ENCODE measurements around the gene HSPA4.

- TF ChIP-seq RAD21 (IDR thresholded peaks at IDR 0.05; ENCODE audit: low read length) (no peak), CTCF (conservative IDR thresholded peaks at IDR 0.05; ENCODE audit: low read depth, low read length) (no peak), NFE2L2 (IDR thresholded peaks at IDR 0.05; ENCODE audit: low read depth, low read length) (no peak)
These were observed 32.1 kb downstream of the HSPA4 start for GRCh38 chr5:133083901-133084300.
